GM23338 (cell line): ENCODE measurements around the gene SFTPB. TPM values are rescaled to one million over a fixed set of nuclear protein-coding genes. Genes with fewer than 3 reads are reported as not detected.

Experiments
- ATAC-seq: fragments of 200-7000 bp; cut with Tn5 transposase; 3 replicates; pipeline ENCODE4 v1.9.1; 2020
- DNase-seq: peaks from one replicate; pipeline ENCODE4 v3.0.0-alpha.2; 2015; ENCODE audit warnings: low spot score
- H2AFZ ChIP-seq: fragments of 200-600 bp; sonication (generic); 2 replicates; pipeline ENCODE4 v1.8.0; 2016; ENCODE audit warnings: antibody characterized with exemption, mild to moderate bottlenecking, moderate library complexity
- H3F3A ChIP-seq: fragments of 200-600 bp; sonication (generic); replicated peaks from 2 replicates; pipeline ENCODE4 v1.8.0; 2017; ENCODE audit warnings: antibody characterized with exemption, mixed run types, low read depth
- H3K27ac ChIP-seq: fragments of 200-600 bp; sonication (generic); 2 replicates; pipeline ENCODE4 v1.6.1; 2016; ENCODE audit warnings: low read depth
- H3K27me3 ChIP-seq: fragments of 200-600 bp; sonication (generic); 2 replicates; pipeline ENCODE4 v1.8.0; 2016; ENCODE audit warnings: mild to moderate bottlenecking, mixed run types, moderate library complexity; ENCODE audit not compliant: insufficient read depth
- H3K36me3 ChIP-seq: fragments of 200-600 bp; sonication (generic); 2 replicates; pipeline ENCODE4 v1.8.0; 2016; ENCODE audit warnings: mild to moderate bottlenecking; ENCODE audit not compliant: insufficient read depth
- H3K4me1 ChIP-seq: fragments of 200-600 bp; sonication (generic); 2 replicates; pipeline ENCODE4 v1.8.0; 2016; ENCODE audit warnings: mild to moderate bottlenecking, moderate library complexity; ENCODE audit not compliant: insufficient read depth
- H3K4me2 ChIP-seq: fragments of 200-600 bp; sonication (generic); 2 replicates; pipeline ENCODE4 v1.7.1; 2017; ENCODE audit warnings: mixed run types
- H3K4me3 ChIP-seq: fragments of 200-600 bp; sonication (generic); 2 replicates; pipeline ENCODE4 v1.6.1; 2016; ENCODE audit warnings: mixed run types
- H3K79me2 ChIP-seq: fragments of 200-600 bp; sonication (generic); replicated peaks from 2 replicates; pipeline ENCODE4 v1.8.0; 2017; ENCODE audit warnings: mild to moderate bottlenecking; ENCODE audit not compliant: insufficient read depth
- H3K9me2 ChIP-seq: fragments of 200-600 bp; sonication (generic); 2 replicates; pipeline ENCODE4 v1.8.0; 2017; ENCODE audit not compliant: insufficient read depth
- H4K20me1 ChIP-seq: fragments of 200-600 bp; sonication (generic); replicated peaks from 2 replicates; pipeline ENCODE4 v1.8.0; 2017; ENCODE audit warnings: mild to moderate bottlenecking; ENCODE audit not compliant: insufficient read depth
- H3K27ac Mint-ChIP-seq: 2 replicates; pipeline ENCODE4 v1.8.0; 2020; ENCODE audit warnings: inconsistent platforms, mild to moderate bottlenecking, moderate library complexity, mixed read lengths
- H3K27me3 Mint-ChIP-seq: 3 replicates; pipeline ENCODE4 v1.8.0; 2022; ENCODE audit warnings: low read depth, mild to moderate bottlenecking, moderate library complexity, mixed read lengths, inconsistent platforms; ENCODE audit not compliant: insufficient read depth, poor library complexity
- H3K36me3 Mint-ChIP-seq: 3 replicates; pipeline ENCODE4 v1.8.0; 2021; ENCODE audit warnings: low read depth, mild to moderate bottlenecking, inconsistent platforms, moderate library complexity, mixed read lengths
- H3K4me1 Mint-ChIP-seq: 3 replicates; pipeline ENCODE4 v1.8.0; 2020; ENCODE audit warnings: mild to moderate bottlenecking, inconsistent platforms, mixed read lengths
- H3K4me3 Mint-ChIP-seq: 3 replicates; pipeline ENCODE4 v1.8.0; 2021; ENCODE audit warnings: moderate library complexity, mild to moderate bottlenecking, inconsistent platforms, mixed read lengths
- H3K9me3 Mint-ChIP-seq: 3 replicates; pipeline ENCODE4 v1.8.0; 2020; ENCODE audit warnings: moderate library complexity, mild to moderate bottlenecking, inconsistent platforms, mixed read lengths
- CTCF ChIP-seq, 2 experiments: fragments of 200-600 bp in 1 of 2; sonication (generic) in 1 of 2; conservative IDR thresholded peaks; 2 replicates each; pipeline versions ENCODE4 v1.5.1 to v1.6.1; 2016 to 2017; ENCODE audit warnings: antibody characterized with exemption in 2 of 2, low read depth in 2 of 2, mild to moderate bottlenecking in 2 of 2, moderate library complexity in 1 of 2
- EZH2phosphoT487 ChIP-seq: fragments of 200-600 bp; sonication (generic); IDR thresholded peaks from one replicate; pipeline ENCODE4 v1.8.1; 2018; ENCODE audit warnings: antibody characterized with exemption; ENCODE audit not compliant: unreplicated experiment
- NANOG ChIP-seq: IDR thresholded peaks from 2 replicates; pipeline ENCODE4 v1.6.1; 2016; ENCODE audit warnings: antibody characterized with exemption, borderline replicate concordance
- STAT1 ChIP-seq: IDR thresholded peaks from one replicate; pipeline ENCODE4 v1.6.1; 2016; ENCODE audit warnings: antibody characterized with exemption; ENCODE audit not compliant: unreplicated experiment
- polyA plus RNA-seq: library from polyadenylated mRNA; unstranded; fragments of >200 nt; fragmentation: Nextera tagmentation; extraction: Ambion mirVana; gene quantifications from 2 replicates; pipeline ENCODE4 v1.2.1, GENCODE V29; 2016
- total RNA-seq: library from RNA; depleted of rRNA; stranded (reverse); fragments of >200 nt; shearing (Covaris generic); gene quantifications from 2 replicates; pipeline ENCODE4 v1.2.3, GENCODE V29; 2014
- TF ChIP-seq, protein P1 (sequence below): fragments of 250-450 bp; sonication (Bioruptor Pico); IDR thresholded peaks from 2 replicates; pipeline ENCODE4 v1.5.0; 2020; ENCODE audit warnings: mild to moderate bottlenecking, moderate library complexity

SFTPB gene
- total and polyA plus RNA-seq, 2 experiments from 2014 or later = 0.06 TPM; not detected in 1

DNA sequence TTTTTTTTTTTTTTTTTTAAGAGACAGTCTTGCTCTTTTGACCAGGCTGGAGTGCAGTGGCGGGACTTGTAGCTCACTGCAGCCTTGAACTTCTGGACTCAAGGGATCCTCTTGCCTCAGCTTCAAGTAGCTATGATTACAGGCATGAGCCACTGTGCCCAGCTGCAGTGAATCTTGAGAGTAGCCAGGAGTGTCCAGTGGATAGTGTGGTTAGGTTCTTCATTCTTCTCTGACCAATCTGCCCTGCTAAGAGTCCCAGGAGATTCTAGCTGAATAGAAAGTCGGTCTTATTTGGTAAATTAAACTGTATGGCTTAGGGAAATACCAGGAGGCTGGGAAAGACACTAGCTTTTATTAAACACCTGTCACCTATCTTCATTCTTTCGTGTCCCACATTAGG is 36.7 kb downstream of the SFTPB start:
- H3K4me2 ChIP-seq = no peak overlapping the region
- Mint-ChIP-seq H3K4me1 (no peaks in the 10 kb centered on the region), H3K9me3 (no peaks in the 10 kb centered on the region), H3K4me3 (no peak overlapping the region), H3K27ac (no peak overlapping the region), H3K27me3 (peaks cover 5% of the 10 kb centered on the region), H3K36me3 (peaks cover 85% of the 10 kb centered on the region)
- no peak overlapping the region for H2AFZ ChIP-seq
- peaks cover 80% of the 10 kb centered on the region for H3K36me3 ChIP-seq
- 0 out of 2 replicates have a peak, but pooled peaks cover 5% of the 10 kb centered on the region for H3K79me2 ChIP-seq
- no peak overlapping the region for H3K27ac ChIP-seq
- H3K27me3 ChIP-seq = no peaks in the 10 kb centered on the region
- no peaks in the 10 kb centered on the region for H3K9me2 ChIP-seq
- H4K20me1 ChIP-seq = peaks cover 15% of the 10 kb centered on the region
- H3K4me3 ChIP-seq = no peak overlapping the region
- no peaks in the 10 kb centered on the region for H3K4me1 ChIP-seq
- no peaks in the 10 kb centered on the region; the same call in 1 of the 2 replicates for H3F3A ChIP-seq
- no peak for TF ChIP-seq STAT1
- no peak for TF ChIP-seq CTCF (conservative IDR thresholded peaks at IDR 0.05; ENCODE audit: low read depth in 2 of 2)
- TF ChIP-seq, protein P1, sequence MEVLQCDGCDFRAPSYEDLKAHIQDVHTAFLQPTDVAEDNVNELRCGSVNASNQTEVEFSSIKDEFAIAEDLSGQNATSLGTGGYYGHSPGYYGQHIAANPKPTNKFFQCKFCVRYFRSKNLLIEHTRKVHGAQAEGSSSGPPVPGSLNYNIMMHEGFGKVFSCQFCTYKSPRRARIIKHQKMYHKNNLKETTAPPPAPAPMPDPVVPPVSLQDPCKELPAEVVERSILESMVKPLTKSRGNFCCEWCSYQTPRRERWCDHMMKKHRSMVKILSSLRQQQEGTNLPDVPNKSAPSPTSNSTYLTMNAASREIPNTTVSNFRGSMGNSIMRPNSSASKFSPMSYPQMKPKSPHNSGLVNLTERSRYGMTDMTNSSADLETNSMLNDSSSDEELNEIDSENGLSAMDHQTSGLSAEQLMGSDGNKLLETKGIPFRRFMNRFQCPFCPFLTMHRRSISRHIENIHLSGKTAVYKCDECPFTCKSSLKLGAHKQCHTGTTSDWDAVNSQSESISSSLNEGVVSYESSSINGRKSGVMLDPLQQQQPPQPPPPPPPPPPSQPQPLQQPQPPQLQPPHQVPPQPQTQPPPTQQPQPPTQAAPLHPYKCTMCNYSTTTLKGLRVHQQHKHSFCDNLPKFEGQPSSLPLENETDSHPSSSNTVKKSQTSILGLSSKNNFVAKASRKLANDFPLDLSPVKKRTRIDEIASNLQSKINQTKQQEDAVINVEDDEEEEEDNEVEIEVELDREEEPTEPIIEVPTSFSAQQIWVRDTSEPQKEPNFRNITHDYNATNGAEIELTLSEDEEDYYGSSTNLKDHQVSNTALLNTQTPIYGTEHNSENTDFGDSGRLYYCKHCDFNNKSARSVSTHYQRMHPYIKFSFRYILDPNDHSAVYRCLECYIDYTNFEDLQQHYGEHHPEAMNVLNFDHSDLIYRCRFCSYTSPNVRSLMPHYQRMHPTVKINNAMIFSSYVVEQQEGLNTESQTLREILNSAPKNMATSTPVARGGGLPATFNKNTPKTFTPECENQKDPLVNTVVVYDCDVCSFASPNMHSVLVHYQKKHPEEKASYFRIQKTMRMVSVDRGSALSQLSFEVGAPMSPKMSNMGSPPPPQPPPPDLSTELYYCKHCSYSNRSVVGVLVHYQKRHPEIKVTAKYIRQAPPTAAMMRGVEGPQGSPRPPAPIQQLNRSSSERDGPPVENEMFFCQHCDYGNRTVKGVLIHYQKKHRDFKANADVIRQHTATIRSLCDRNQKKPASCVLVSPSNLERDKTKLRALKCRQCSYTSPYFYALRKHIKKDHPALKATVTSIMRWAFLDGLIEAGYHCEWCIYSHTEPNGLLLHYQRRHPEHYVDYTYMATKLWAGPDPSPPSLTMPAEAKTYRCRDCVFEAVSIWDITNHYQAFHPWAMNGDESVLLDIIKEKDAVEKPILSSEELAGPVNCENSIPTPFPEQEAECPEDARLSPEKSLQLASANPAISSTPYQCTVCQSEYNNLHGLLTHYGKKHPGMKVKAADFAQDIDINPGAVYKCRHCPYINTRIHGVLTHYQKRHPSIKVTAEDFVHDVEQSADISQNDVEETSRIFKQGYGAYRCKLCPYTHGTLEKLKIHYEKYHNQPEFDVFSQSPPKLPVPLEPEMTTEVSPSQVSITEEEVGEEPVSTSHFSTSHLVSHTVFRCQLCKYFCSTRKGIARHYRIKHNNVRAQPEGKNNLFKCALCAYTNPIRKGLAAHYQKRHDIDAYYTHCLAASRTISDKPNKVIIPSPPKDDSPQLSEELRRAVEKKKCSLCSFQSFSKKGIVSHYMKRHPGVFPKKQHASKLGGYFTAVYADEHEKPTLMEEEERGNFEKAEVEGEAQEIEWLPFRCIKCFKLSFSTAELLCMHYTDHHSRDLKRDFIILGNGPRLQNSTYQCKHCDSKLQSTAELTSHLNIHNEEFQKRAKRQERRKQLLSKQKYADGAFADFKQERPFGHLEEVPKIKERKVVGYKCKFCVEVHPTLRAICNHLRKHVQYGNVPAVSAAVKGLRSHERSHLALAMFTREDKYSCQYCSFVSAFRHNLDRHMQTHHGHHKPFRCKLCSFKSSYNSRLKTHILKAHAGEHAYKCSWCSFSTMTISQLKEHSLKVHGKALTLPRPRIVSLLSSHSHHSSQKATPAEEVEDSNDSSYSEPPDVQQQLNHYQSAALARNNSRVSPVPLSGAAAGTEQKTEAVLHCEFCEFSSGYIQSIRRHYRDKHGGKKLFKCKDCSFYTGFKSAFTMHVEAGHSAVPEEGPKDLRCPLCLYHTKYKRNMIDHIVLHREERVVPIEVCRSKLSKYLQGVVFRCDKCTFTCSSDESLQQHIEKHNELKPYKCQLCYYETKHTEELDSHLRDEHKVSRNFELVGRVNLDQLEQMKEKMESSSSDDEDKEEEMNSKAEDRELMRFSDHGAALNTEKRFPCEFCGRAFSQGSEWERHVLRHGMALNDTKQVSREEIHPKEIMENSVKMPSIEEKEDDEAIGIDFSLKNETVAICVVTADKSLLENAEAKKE (CRISPR knock-in tag) = no peak
- TF ChIP-seq NANOG = no peak
- TF ChIP-seq EZH2phosphoT487 = peak; percentile 28
- ATAC-seq (no peak), DNase-seq (no peak)
